Fibroblast of mammary gland (primary cell): ENCODE measurements around the gene MOB3B.
A peak's percentile ranks its signal among the peaks of the same experiment; 100 is the strongest.

Source experiments
- DNase-seq: peaks from one replicate; pipeline ENCODE4 v3.0.0-alpha.2; 2010; ENCODE audit warnings: low read depth
- H3K4me3 ChIP-seq: 2 replicates; pipeline ENCODE4 v1.5.1; 2011; ENCODE audit warnings: low read depth, mild to moderate bottlenecking, low read length, moderate library complexity; ENCODE audit not compliant: control insufficient read depth
- TF ChIP-seq, protein P1 (sequence below): conservative IDR thresholded peaks from 2 replicates; pipeline ENCODE4 v1.5.1; 2011; ENCODE audit warnings: low read depth, low read length, inconsistent platforms; ENCODE audit not compliant: control insufficient read depth, insufficient read depth

Gene MOB3B

DNA sequence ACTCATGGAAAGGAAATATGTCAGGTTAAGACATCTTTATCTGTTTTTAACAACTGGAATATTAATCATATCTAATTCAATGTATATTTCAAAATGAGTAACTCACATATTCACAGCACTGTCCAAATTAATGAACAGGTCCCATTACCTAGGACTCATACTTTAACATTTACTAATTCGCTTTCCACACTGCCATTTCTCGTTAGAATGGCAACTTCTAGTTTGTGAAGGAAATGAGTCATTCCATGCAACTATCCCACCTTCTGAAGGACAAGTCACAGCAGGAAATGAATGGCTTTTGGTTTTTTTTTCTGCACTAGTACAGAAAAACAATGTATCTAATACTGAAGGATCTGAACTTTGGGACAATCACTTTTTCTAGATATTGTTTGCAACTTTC is 30.2 kb downstream of the MOB3B start:
- DNase-seq, result peak; percentile 28

DNA sequence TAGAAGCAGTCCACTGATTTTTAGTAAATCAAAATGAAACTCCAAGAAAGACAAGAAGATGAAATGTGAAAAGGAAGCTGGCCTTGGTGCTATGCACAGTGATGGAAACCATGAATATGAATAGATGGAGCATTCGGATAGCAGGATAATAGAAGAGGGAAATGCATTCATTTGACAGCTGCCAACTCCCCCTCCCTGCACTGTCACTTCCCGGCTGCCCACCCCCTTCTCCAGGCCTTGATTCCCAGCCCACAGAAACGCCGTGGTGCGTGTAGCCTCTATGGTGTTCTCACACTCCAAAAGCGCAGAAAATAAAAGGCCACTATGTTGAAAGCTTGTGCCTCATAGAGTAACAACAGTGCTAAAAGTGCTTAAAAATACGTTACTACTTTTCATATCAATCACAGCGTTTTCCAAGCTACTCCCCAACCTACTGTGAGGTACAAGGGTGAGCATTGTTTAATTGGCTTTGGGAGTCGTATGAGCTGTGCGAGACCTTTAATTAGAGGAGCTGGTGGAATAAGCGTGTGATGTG is 31.7 kb downstream of the MOB3B start:
- TF ChIP-seq, protein P1, sequence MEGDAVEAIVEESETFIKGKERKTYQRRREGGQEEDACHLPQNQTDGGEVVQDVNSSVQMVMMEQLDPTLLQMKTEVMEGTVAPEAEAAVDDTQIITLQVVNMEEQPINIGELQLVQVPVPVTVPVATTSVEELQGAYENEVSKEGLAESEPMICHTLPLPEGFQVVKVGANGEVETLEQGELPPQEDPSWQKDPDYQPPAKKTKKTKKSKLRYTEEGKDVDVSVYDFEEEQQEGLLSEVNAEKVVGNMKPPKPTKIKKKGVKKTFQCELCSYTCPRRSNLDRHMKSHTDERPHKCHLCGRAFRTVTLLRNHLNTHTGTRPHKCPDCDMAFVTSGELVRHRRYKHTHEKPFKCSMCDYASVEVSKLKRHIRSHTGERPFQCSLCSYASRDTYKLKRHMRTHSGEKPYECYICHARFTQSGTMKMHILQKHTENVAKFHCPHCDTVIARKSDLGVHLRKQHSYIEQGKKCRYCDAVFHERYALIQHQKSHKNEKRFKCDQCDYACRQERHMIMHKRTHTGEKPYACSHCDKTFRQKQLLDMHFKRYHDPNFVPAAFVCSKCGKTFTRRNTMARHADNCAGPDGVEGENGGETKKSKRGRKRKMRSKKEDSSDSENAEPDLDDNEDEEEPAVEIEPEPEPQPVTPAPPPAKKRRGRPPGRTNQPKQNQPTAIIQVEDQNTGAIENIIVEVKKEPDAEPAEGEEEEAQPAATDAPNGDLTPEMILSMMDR, result no peak
- DNase-seq, result no peak

More for the DNA sequence above, 30.2 kb downstream of the MOB3B start:
- H3K4me3 ChIP-seq, result no peak overlapping the region
- TF ChIP-seq, protein P1, result no peak

DNA sequence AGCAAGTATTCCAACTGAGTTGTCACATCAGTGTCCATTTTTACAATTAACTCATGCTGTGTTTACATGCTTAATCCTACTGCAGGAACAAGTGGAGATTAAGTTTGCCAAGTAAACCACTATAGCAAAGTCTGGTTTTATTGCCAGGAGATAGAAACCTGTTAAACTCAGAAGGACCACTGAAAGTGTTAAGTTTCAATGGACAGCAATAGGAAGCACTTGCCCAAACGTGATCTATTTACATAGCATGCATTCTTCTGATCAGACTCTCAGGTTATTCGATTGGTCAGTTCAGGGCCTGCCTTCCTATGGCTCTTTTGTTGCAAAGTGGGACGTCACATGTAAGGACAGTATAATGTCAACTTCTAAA is 33.5 kb downstream of the MOB3B start:
- TF ChIP-seq, protein P1, result no peak
- no peak overlapping the region for H3K4me3 ChIP-seq
- no peak for DNase-seq

More for the DNA sequence above, 31.7 kb downstream of the MOB3B start:
- H3K4me3 ChIP-seq, result no peak overlapping the region

DNA sequence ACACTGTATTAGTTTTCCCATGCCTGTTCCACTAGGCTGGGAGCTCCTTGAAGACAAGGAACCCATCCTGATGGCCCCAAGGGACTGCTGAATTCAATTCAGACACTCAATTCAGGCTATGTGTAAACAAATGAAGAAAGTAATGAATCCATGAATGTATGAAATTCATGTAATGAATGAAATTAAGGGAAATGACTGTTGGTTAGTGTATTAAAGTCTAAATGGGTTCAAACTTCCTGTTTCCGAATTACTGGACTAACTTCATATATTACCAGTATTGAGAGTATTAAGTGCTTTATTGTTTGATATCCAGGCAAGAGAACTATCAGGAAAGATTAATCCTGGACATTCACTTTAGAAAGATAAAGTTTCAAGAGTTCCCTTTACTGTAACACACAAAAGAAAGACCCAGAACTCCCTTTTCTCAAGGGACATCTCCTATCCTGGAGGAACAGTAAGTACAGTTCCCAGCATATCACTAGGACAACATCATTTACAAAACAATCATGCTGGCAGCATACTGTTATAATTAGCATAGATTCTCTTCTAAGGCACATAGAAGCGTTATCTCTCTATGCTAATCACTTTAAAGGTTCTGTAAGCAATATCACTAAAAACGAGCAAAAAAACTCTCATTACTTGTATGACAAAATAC is 34.0 kb downstream of the MOB3B start:
- TF ChIP-seq, protein P1, result no peak
- no peak overlapping the region for H3K4me3 ChIP-seq
- DNase-seq, result no peak

DNA sequence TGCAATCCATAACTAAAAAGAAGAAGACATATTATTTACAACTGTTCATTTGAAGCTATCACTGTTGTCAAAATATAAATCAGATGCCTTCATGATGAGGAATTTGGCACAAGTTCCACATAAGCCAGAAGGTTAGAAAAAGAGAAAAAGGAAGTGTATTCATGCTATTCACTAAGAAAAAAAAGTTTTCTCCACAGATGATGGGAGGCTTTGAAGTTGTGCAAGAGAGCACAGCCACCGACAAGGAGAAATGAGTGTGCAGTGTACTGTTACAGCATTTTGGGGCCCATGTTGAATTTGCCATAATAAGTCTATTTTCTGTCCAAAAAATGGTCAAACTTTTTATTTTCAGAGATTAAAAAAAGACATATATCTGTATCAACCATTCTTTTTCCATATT is 38.5 kb downstream of the MOB3B start:
- H3K4me3 ChIP-seq, result no peak overlapping the region
- TF ChIP-seq, protein P1, result no peak
- DNase-seq, result peak; percentile 25

DNA sequence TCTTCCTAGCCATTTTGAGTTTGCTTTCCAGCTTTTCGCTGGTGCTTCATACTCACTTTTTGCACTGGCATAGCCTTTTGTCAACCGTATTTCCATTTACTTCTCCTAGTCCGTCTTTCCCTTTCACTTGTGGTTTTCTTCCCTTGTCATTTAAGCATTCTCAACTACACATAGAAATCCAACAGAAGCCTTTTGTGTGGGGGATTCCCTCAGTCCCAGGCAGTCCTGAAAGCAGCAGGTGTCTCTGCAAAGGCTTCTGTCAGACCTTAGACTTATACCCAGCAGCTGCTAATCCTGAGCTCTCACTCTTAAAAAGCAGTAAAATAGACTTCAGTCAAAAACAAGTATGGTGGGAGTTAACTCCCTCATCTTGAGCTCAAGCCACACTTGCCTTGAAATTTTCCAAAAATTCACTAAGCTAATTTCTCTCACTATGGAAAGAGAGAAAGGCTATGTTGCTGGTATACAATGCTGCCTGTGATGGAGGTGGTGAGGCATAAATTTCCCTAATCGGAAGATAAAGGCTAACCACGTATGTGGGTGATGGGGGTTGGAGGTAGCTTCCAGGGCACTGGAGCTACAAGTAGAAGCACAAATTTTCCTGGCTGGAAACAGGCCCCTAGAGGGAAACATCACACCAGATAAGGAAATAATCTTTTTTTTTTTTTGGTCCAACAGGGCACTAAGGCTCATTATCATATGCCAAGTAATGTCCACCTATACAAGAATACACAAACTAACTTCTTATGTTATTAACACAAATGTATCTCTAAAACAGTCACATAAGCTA is 40.3 kb downstream of the MOB3B start:
- TF ChIP-seq, protein P1, result no peak
- DNase-seq, result no peak
- no peak overlapping the region for H3K4me3 ChIP-seq
